Dermis lymphatic vessel endothelial cell (primary cell): ENCODE measurements around the gene CD19. TPM values are rescaled to one million over a fixed set of nuclear protein-coding genes. Genes with fewer than 3 reads are reported as not detected.

Experiments
- total RNA-seq: library from RNA; depleted of rRNA; stranded (reverse); fragments of >200 nt; gene quantifications from 2 replicates; pipeline ENCODE4 v1.2.1, GENCODE V29; 2014

Gene CD19
- not detected in 2 replicates for total RNA-seq

GRCh38 chr16:28931801-28932225 is at the start of gene CD19:
TSS of gene CD19 (plus strand) at chr16:28931971. CDS start at chr16:28932001, 30 bp downstream.

GRCh38 chr16:28924762-28925385 is 6.9 kb upstream of the CD19 start, which contains the start of gene RABEP2:
TSS of gene RABEP2 (minus strand) at chr16:28925238. CDS start at chr16:28925163, 75 bp downstream.

GRCh38 chr16:28950648-28951409 is 19.1 kb downstream of the CD19 start, which contains the start of gene NFATC2IP:
TSS of gene NFATC2IP (plus strand) at chr16:28950937. CDS start at chr16:28951012, 75 bp downstream.

GRCh38 chr16:28974437-28975157 is 42.8 kb downstream of the CD19 start, which contains the start of gene SPNS1:
TSS of gene SPNS1 (plus strand) at chr16:28974778. CDS start at chr16:28975152, 374 bp downstream.

GRCh38 chr16:28984619-28985135 is 52.9 kb downstream of the CD19 start, which contains the start of gene LAT:
TSS of gene LAT (plus strand) at chr16:28985052. CDS start at chr16:28985418, 366 bp downstream.

Other genes starting within 250 kb of the CD19 start
- gene EIF3C, start 220.5 kb upstream of the CD19 start, total RNA-seq, result 197 and 204 TPM in 2 replicates
- gene NPIPB9, start 180.2 kb upstream of the CD19 start, total RNA-seq, result 0.87 and 1.7 TPM in 2 replicates
- 19.4 and 20.2 TPM in 2 replicates for gene ATXN2L, start 109.0 kb upstream of the CD19 start, total RNA-seq
- gene TUFM, start 85.6 kb upstream of the CD19 start, total RNA-seq, result 88.3 and 107 TPM in 2 replicates
- gene SH2B1, start 68.1 kb upstream of the CD19 start, total RNA-seq, result 6.6 and 8.2 TPM in 2 replicates
- gene ATP2A1, start 53.5 kb upstream of the CD19 start, total RNA-seq, result 0.17 TPM in 1 of 2 replicates, not detected in the other
- 33.1 and 36.9 TPM in 2 replicates for gene RABEP2, start 6.7 kb upstream of the CD19 start, total RNA-seq
- 21.9 and 22.3 TPM in 2 replicates for gene NFATC2IP, start 19.0 kb downstream of the CD19 start, total RNA-seq
- 21.9 and 22.0 TPM in 2 replicates for gene SPNS1, start 42.8 kb downstream of the CD19 start, total RNA-seq
- gene LAT, start 53.1 kb downstream of the CD19 start, total RNA-seq, result 0.43 and 0.52 TPM in 2 replicates